GM12878 (cell line): ENCODE data around the gene NPM3. TPM values are rescaled to one million over a fixed set of nuclear protein-coding genes. Genes with fewer than 3 reads are reported as not detected.

ENCODE experiments used
- ATAC-seq: fragments of 200-7000 bp; cut with Tn5 transposase; 3 replicates; pipeline ENCODE4 v1.9.1; 2020; ENCODE audit warnings: mild to moderate bottlenecking, moderate library complexity
- BruUV-seq: library from RNA; stranded (reverse); fragments of 400-500 nt; replicated peaks from 2 replicates; lab custom pipeline; 2021; lab: Mats Ljungman, UMichigan
- CTCF ChIA-PET: fragments of 300-600 bp; sonication (Branson Sonifier 250); formaldehyde crosslinking; extraction: SDS; loops from one replicate; lab custom pipeline; 2021; ENCODE audit warnings: inconsistent platforms; lab: Yijun Ruan, JAX
- POLR2A ChIA-PET: fragments of 350-600 bp; formaldehyde crosslinking; extraction: SDS; loops from one replicate; lab custom pipeline; 2021; ENCODE audit warnings: inconsistent platforms; lab: Charles Lee
- RAD21 ChIA-PET: fragments of 300-600 bp; sonication (Branson Sonifier 250); formaldehyde crosslinking; loops from one replicate; lab custom pipeline; 2023; ENCODE audit warnings: antibody characterized with exemption; ENCODE audit not compliant: unreplicated experiment; lab: Charles Lee
- SMC1A ChIA-PET: fragments of 300-600 bp; sonication (Branson Sonifier 250); formaldehyde crosslinking; loops from one replicate; lab custom pipeline; 2023; ENCODE audit not compliant: unreplicated experiment, uncharacterized antibody; lab: Charles Lee
- DNase-seq: peaks from one replicate; pipeline ENCODE4 v3.0.0-alpha.2; 2011; ENCODE audit warnings: low read depth, low spot score
- FAIRE-seq: peaks from 3 replicates; lab custom pipeline; 2011; peaks lifted over from hg19 to GRCh38; lab: Jason Lieb, UNC
- H2AFZ ChIP-seq: 2 replicates; pipeline ENCODE4 v1.6.0; 2011; ENCODE audit warnings: low read depth, low read length, control low read depth; ENCODE audit not compliant: control insufficient read depth
- H3K27ac ChIP-seq: 2 replicates; pipeline ENCODE4 v1.5.1; 2011; ENCODE audit warnings: control low read depth; ENCODE audit not compliant: control insufficient read depth, insufficient read depth
- H3K27me3 ChIP-seq, 2 experiments: replicated peaks in 1 of 2; 2 replicates each; pipeline versions ENCODE4 v1.6.0 to v1.6.1; 2011; ENCODE audit warnings: low read length in 1 of 2; ENCODE audit not compliant: control insufficient read depth in 2 of 2, insufficient read depth in 2 of 2
- H3K36me3 ChIP-seq, 2 experiments: 2 replicates each; pipeline ENCODE4 v1.5.1; 2011; ENCODE audit warnings: low read length in 1 of 2; ENCODE audit not compliant: control insufficient read depth in 2 of 2, insufficient read depth in 2 of 2
- H3K4me1 ChIP-seq: 2 replicates; pipeline ENCODE4 v1.6.1; 2011; ENCODE audit warnings: mild to moderate bottlenecking, low read length, moderate library complexity, mixed read lengths; ENCODE audit not compliant: control insufficient read depth, insufficient read depth
- H3K4me2 ChIP-seq: 2 replicates; pipeline ENCODE4 v1.6.0; 2011; ENCODE audit warnings: control low read depth; ENCODE audit not compliant: control insufficient read depth, insufficient read depth
- H3K4me3 ChIP-seq: fragments of 200-600 bp; sonication (generic); 2 replicates; pipeline ENCODE4 v1.5.1; 2016
- H3K79me2 ChIP-seq: 2 replicates; pipeline ENCODE4 v1.6.0; 2011; ENCODE audit warnings: low read length; ENCODE audit not compliant: control insufficient read depth, insufficient read depth
- H3K9ac ChIP-seq: 2 replicates; pipeline ENCODE4 v1.8.0; 2011; ENCODE audit warnings: low read length, control low read depth, mixed read lengths; ENCODE audit not compliant: control insufficient read depth, insufficient read depth
- H3K9me3 ChIP-seq: replicated peaks from 3 replicates; pipeline ENCODE4 v1.5.1; 2011; ENCODE audit warnings: mild to moderate bottlenecking, low read length; ENCODE audit not compliant: control insufficient read depth, insufficient read depth
- H4K20me1 ChIP-seq: 2 replicates; pipeline ENCODE4 v1.6.0; 2011; ENCODE audit not compliant: control insufficient read depth, insufficient read depth
- BCLAF1 ChIP-seq: fragments of 450-650 bp; IDR thresholded peaks from 2 replicates; pipeline ENCODE4 v1.6.1; 2017; ENCODE audit warnings: antibody characterized with exemption, mild to moderate bottlenecking, moderate library complexity
- BHLHE40 ChIP-seq, 2 experiments: fragments of 450-650 bp in 1 of 2; IDR thresholded peaks; 2 replicates each; pipeline ENCODE4 v1.6.1; 2011 to 2017; ENCODE audit warnings: low read depth in 2 of 2, borderline replicate concordance in 1 of 2, improper control_type of control experiment in 1 of 2, low read length in 1 of 2, mild to moderate bottlenecking in 1 of 2
- CBX5 ChIP-seq: sonication (generic); IDR thresholded peaks from 2 replicates; pipeline ENCODE4 v1.6.1; 2016; ENCODE audit warnings: low read depth, moderate library complexity, mild to moderate bottlenecking, inconsistent platforms
- E2F8 ChIP-seq: fragments of 450-650 bp; IDR thresholded peaks from 2 replicates; pipeline ENCODE4 v1.6.1; 2018; ENCODE audit warnings: mild to moderate bottlenecking, low read depth, moderate library complexity; ENCODE audit not compliant: partially characterized antibody
- EP300 ChIP-seq, 2 experiments: fragments of 150-350 bp in 1 of 2; IDR thresholded peaks; 2 replicates each; pipeline ENCODE4 v1.6.1; 2011 to 2012; ENCODE audit warnings: low read depth in 2 of 2, low read length in 2 of 2, borderline replicate concordance in 1 of 2, improper control_type of control experiment in 1 of 2, inconsistent platforms in 1 of 2; ENCODE audit not compliant: control insufficient read depth in 1 of 2
- HDAC6 ChIP-seq: fragments of 200-600 bp; sonication (generic); IDR thresholded peaks from one replicate; pipeline ENCODE4 v1.8.0; 2017; ENCODE audit warnings: antibody characterized with exemption; ENCODE audit not compliant: unreplicated experiment
- NBN ChIP-seq: fragments of 450-650 bp; IDR thresholded peaks from 2 replicates; pipeline ENCODE4 v1.6.1; 2016
- SREBF2 ChIP-seq: IDR thresholded peaks from 2 replicates; pipeline ENCODE4 v1.6.1; 2012; ENCODE audit warnings: mild to moderate bottlenecking, low read length
- SUPT20H ChIP-seq: IDR thresholded peaks from 2 replicates; pipeline ENCODE4 v1.6.1; 2011; ENCODE audit warnings: low read depth, mild to moderate bottlenecking, low read length, moderate library complexity, borderline replicate concordance; ENCODE audit not compliant: control insufficient read depth
- WGBS: methylation state at CpG from one replicate; pipeline ENCODE4 v1.1.6; 2016; ENCODE audit warnings: low lambda C conversion rate; ENCODE audit not compliant: insufficient replicate concordance, insufficient coverage; ENCODE audit errors: missing lambda C conversion rate; 5-methylcytosine and 5-hydroxymethylcytosine counted together
- in situ Hi-C: fragments of 300-500 bp; cut with MboI; formaldehyde crosslinking; loops from 9 replicates; pipeline ENCODE4 v1.14.3; 2018; ENCODE audit warnings: mixed read lengths
- intact Hi-C: fragments of 100-400 bp; cut with micrococcal nuclease; formaldehyde crosslinking; loops from one replicate; pipeline ENCODE4 v1.14.2; 2022; ENCODE audit not compliant: unreplicated experiment
- polyA plus RNA-seq, 11 experiments: library from polyadenylated mRNA; depleted of rRNA in 4 of 11; unstranded in 6 of 11; stranded (reverse) in 5 of 11; fragments of >200 nt; fragmentation: Nextera tagmentation in 4 of 11; fragmentation: Illumina TruSeq in 1 of 11; extraction: Ambion mirVana in 4 of 11; extraction: Trizol in 1 of 11; gene quantifications; 1 replicate in 1 of 11; 2 replicates in 10 of 11; pipeline versions ENCODE4 v1.2.1 to v1.2.3, GENCODE V29; 2011 to 2016; ENCODE audit warnings: inconsistent platforms in 2 of 11, missing spikeins in 2 of 11, low read depth in 1 of 11
- total RNA-seq, 4 experiments: library from RNA; depleted of rRNA in 3 of 4; stranded (reverse); fragments of >200 nt in 3 of 4; fragmentation: Illumina TruSeq in 1 of 4; extraction: Trizol in 1 of 4; gene quantifications; 2 replicates each; pipeline versions ENCODE4 v1.2.1 to v1.2.3, GENCODE V29; 2013 to 2021

The NPM3 gene
- total and polyA plus RNA-seq, 10 of the 15 experiments (the other 5 are each of a cell fraction or from before 2014, with no cell fraction given) = 13.0 to 171 (median 93.3) TPM

- no peak overlapping the region for H3K4me3 ChIP-seq
- no peak overlapping the region for H3K4me2 ChIP-seq
- no peaks in the 10 kb centered on the region for H3K36me3 ChIP-seq
- in situ Hi-C loops = no loop called here
- no peak for ATAC-seq
- no peak for TF ChIP-seq NBN
- TF ChIP-seq BCLAF1 = no peak
- no peak for TF ChIP-seq EP300 (IDR thresholded peaks at IDR 0.05; ENCODE audit: borderline replicate concordance in 1 of 2, control insufficient read depth in 1 of 2, low read depth in 2 of 2, low read length in 2 of 2)
- no peak for TF ChIP-seq BHLHE40 (IDR thresholded peaks at IDR 0.05; ENCODE audit: borderline replicate concordance in 1 of 2, low read depth in 2 of 2, low read length in 1 of 2)
- TF ChIP-seq SUPT20H = no peak
- TF ChIP-seq E2F8 = no peak
- TF ChIP-seq HDAC6 = no peak
- no peak for TF ChIP-seq CBX5
- no peak for TF ChIP-seq SREBF2
- no peaks in the 10 kb centered on the region for H3K9me3 ChIP-seq
- no TSS peak for BruUV-seq
- no peak overlapping the region for H2AFZ ChIP-seq
- peaks cover 0 to 3% of the 10 kb centered on the region in 2 experiments; a peak in 3 of 4 replicates for H3K27me3 ChIP-seq
- H3K27ac ChIP-seq = no peak overlapping the region
- no peak for FAIRE-seq
- ChIA-PET RAD21 (no interaction called here), SMC1A (no interaction called here), POLR2A (no interaction called here), CTCF (interaction anchor here (0.7 to 1.2 kb wide), 2 partner anchors 10 to 45 kb away, joined by 3 read pairs; no protein-coding TSS in a partner anchor)
- intact Hi-C loops = no loop called here
- H3K4me1 ChIP-seq = no peaks in the 10 kb centered on the region
- DNase-seq = no peak
- no peak overlapping the region for H3K9ac ChIP-seq
- no peaks in the 10 kb centered on the region for H3K79me2 ChIP-seq
- H4K20me1 ChIP-seq = no peaks in the 10 kb centered on the region
- 19% methylated on average over 9 of the region's 10 CpGs for WGBS
Observed at GRCh38 chr10:101763141-101763846, 20.0 kb downstream of the NPM3 start.
